Right cardiac atrium (tissue), 5 donors: ENCODE results near the gene BANP. TPM values are rescaled to one million over a fixed set of nuclear protein-coding genes. Genes with fewer than 3 reads are reported as not detected.
"Not testable (repeated sequence)": the region's sequence is repeated elsewhere in the genome, so short reads cannot be mapped to it uniquely, and the experiment has no call there.

Experiments used
- ATAC-seq, 2 donors: fragments of 200-7000 bp; cut with Tn5 transposase; one replicate each; pipeline versions ENCODE4 v1.8.0 to v1.9.1; 2020; ENCODE audit warnings: moderate library complexity in 2 of 2, mild to moderate bottlenecking in 1 of 2
- DNase-seq, 3 donors: peaks; one replicate each; pipeline ENCODE4 v3.0.0-alpha.2; 2020
- H3K27ac ChIP-seq: one replicate; pipeline ENCODE4 v1.5.1; 2013; ENCODE audit warnings: mild to moderate bottlenecking, low read length, control low read depth, moderate library complexity
- H3K27me3 ChIP-seq: one replicate; pipeline ENCODE4 v1.6.1; 2013; ENCODE audit not compliant: control insufficient read depth, insufficient read depth
- H3K4me1 ChIP-seq: one replicate; pipeline ENCODE4 v1.6.1; 2013; ENCODE audit warnings: low read length; ENCODE audit not compliant: control insufficient read depth, insufficient read depth
- H3K4me3 ChIP-seq: one replicate; pipeline ENCODE4 v1.5.1; 2013; ENCODE audit warnings: low read length, control low read depth
- H3K9me3 ChIP-seq: one replicate; pipeline ENCODE4 v1.6.1; 2013; ENCODE audit warnings: low read length; ENCODE audit not compliant: control insufficient read depth
- WGBS: extraction: QIAGEN DNeasy Blood & Tissue Kit; methylation state at CpG from one replicate; pipeline ENCODE4 v1.1.7; 2013; 5-methylcytosine and 5-hydroxymethylcytosine counted together
- intact Hi-C, 4 donors: fragments of 100-400 bp; cut with DNase I; formaldehyde crosslinking; loops; one replicate each; pipeline versions ENCODE4 v1.11.0 to v1.14.0; 2022 to 2023
- polyA plus RNA-seq: library from polyadenylated mRNA; stranded (reverse); fragments of 200-250 nt; gene quantifications from one replicate; pipeline ENCODE4 v1.2.3, GENCODE V29; 2013
- total RNA-seq, 4 donors: library from RNA; stranded (reverse); fragmentation: NEBNext Ultra II Directional; extraction: Animal tissue kit (Norgen Biotek cat#: 25700); gene quantifications; one replicate each; pipeline ENCODE4 v1.2.1, GENCODE V29; 2021
- donor health status: healthy with polysubstance abuse.
- donor health status: DM: no; HTN: yes; CAD: no.
- donor health status: DM: no; HTN: no; CAD: no.
- donor health status: DM: no; HTN: yes; CAD: no; lungs with severe emphysema.
- donor health status: DM: yes; HTN: yes; CAD: no.

Gene BANP
- total and polyA plus RNA-seq, 5 donors: 9.0 to 18.1 (median 17.2) TPM

- H3K4me1 ChIP-seq, H3K27me3 ChIP-seq, H3K9me3 ChIP-seq, intact Hi-C loops, ATAC-seq, H3K4me3 ChIP-seq, H3K27ac ChIP-seq, DNase-seq: not testable (repeated sequence)
- WGBS: 96% methylated on average over 3 of the region's 3 CpGs
Measured at GRCh38 chr16:88094900-88095299, 143.7 kb downstream of the BANP start.

DNA sequence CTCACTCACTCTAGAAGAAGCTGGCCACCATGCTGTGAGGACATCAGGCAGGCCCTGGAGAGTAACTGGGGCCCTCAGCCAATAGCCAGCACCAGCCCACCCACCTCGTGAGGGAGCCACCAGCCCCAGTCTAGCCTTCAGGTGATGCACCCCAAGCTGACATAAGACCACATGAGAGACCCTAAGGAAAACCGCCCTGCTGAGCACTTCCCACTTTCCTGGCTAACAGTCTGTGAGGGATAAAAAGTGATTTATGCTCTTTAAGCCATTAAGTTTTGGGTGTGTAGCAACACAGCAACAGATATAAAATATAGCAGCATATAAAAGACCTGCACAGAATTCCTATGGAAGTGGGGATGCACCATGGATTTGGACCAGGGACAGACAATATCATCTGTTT is 145.4 kb downstream of the BANP start:
- H3K9me3 ChIP-seq, H3K4me3 ChIP-seq, H3K4me1 ChIP-seq, ATAC-seq, H3K27ac ChIP-seq, intact Hi-C loops, H3K27me3 ChIP-seq: not testable (repeated sequence)
- DNase-seq: peak in 1 of 3 donors; percentile 10
- WGBS: 90% methylated on average over 2 of the region's 2 CpGs

GRCh38 chr16:88098731-88099562 is 147.7 kb downstream of the BANP start:
- H3K27ac ChIP-seq, H3K4me3 ChIP-seq, H3K27me3 ChIP-seq, ATAC-seq, DNase-seq, H3K4me1 ChIP-seq, H3K9me3 ChIP-seq, intact Hi-C loops: not testable (repeated sequence)
- 89% methylated on average over 25 of the region's 25 CpGs for WGBS

DNA sequence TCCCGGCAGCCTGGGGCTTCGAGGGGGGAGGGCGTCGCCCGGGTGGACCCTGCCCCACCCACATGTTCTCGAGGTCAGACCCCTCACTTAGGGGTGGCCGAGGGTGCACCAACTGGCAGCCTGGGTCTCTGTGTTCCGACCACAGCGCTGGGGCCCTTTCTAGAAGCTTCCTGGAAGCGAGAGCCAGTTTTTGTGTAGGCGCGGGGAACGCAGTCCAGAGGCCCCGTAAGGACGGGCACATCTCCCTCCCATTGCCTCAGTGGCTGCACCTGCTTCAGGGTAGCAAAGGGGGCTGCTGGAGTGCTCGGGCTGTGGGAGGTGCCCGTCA is 148.3 kb downstream of the BANP start:
- H3K4me3 ChIP-seq: no peak overlapping the region
- ATAC-seq (no peak), DNase-seq (peak in 1 of 3 donors; percentile 32)
- intact Hi-C loops: no loop called here
- no peaks in the 10 kb centered on the region for H3K27me3 ChIP-seq
- H3K9me3 ChIP-seq: peaks cover 1% of the 10 kb centered on the region
- H3K27ac ChIP-seq: no peak overlapping the region
- WGBS: 81% methylated on average over 17 of the region's 17 CpGs
- no peaks in the 10 kb centered on the region for H3K4me1 ChIP-seq

DNA sequence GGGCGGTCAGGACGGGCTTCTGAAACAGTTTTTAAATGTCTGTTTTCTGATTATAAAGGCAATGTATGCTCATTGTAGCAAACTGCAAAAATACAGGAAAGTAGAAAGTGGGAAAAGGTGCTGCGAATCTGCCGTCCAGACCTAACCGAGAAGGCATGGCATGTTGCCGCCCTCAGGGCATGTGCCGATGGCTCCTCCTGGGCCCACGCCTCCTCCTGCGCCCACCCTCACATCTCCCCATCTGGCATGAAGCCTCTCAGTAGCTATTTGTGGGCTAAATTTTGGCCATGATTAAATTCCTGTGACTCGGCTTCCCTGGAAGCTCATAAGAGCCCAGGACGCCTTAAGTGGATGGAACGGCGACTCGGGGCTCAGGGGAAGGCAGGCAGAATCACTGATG is 148.7 kb downstream of the BANP start:
- H3K27me3 ChIP-seq, H3K27ac ChIP-seq, H3K4me3 ChIP-seq, H3K4me1 ChIP-seq, DNase-seq, ATAC-seq, H3K9me3 ChIP-seq, intact Hi-C loops: not testable (repeated sequence)
- WGBS: 83% methylated on average over 14 of the region's 14 CpGs

DNA sequence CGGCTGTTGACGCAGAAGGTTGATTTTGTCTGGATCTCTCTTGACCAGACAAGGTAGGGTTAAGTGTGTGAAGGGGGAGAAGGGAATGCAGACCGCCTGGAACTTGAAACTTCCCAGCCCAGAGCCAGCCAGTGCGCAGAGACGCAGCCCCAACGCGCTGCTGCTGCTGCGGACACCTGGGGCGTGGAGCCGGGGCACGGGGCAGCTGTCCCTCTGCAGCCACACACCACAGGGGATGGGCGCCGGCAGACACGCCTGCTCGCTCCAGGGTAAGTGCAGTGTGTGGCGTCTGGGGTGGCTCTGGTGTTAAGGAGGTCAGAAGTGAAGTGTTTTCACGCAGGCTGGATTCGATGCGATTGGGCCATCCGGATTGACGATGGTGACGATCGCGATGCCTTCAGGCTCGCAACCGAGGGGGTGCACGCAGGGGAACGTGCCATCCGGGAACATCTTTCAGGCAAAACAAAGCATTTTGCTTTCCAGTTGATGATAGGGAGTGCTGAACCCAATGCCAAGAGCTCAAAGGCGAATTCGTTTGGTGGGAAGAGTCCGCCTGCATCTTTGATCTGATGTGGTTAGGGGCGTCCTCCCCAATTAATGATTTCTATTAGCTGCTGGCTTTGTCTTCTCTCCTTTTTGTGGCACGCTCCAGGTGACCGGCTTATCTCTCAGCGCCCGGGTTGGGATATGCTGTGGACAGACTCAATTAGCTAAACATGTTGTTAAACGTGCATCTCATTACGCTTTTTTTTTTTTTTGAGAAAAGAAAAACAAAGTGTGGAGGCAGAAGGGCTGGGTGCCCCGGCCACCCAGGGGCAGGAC is 149.8 kb downstream of the BANP start:
- H3K27ac ChIP-seq, H3K4me3 ChIP-seq, DNase-seq, H3K9me3 ChIP-seq, H3K27me3 ChIP-seq, intact Hi-C loops, H3K4me1 ChIP-seq: not testable (repeated sequence)
- peak in 1 of 2 donors; percentile 20 for ATAC-seq
- WGBS: 23% methylated on average over 40 of the region's 40 CpGs

DNA sequence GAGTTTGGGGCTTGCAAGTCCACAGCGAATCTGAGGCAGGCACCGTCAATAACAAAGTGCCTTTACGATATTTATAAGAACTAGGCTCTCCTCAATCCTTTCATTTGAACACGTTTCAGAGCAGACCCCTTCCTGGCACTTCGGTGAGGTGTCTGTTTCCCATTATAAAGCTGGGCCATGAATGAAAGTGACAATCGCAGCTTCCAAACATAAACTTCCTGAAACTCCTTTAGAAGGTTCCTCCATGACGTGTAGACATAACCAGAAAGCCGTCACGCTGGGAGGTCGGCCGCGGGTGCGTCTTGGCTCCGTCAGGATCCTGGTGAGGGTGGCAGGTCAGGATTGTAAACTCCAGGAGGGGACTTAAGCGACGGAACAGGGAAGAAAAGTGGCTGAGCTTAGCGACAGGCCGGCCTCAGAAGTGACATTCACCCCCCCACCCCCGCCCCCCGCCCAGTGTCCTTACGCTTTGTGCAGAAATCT is 150.4 kb downstream of the BANP start:
- DNase-seq: peak in 1 of 3 donors; percentile 33
- H3K27ac ChIP-seq, ATAC-seq, H3K4me3 ChIP-seq, H3K9me3 ChIP-seq, H3K4me1 ChIP-seq, intact Hi-C loops, H3K27me3 ChIP-seq: not testable (repeated sequence)
- WGBS: 48% methylated on average over 21 of the region's 21 CpGs

GRCh38 chr16:88102597-88102996 is 151.4 kb downstream of the BANP start:
- Histone ChIP-seq H3K9me3 (no peaks in the 10 kb centered on the region), H3K4me3 (no peak overlapping the region), H3K4me1 (no peaks in the 10 kb centered on the region), H3K27ac (no peak overlapping the region), H3K27me3 (no peaks in the 10 kb centered on the region)
- 91% methylated on average over 17 of the region's 17 CpGs for WGBS
- ATAC-seq (no peak), DNase-seq (peak in 1 of 3 donors; percentile 23)
- intact Hi-C loops: no loop called here

- H3K4me3 ChIP-seq: no peak overlapping the region
- no peaks in the 10 kb centered on the region for H3K27me3 ChIP-seq
- no peaks in the 10 kb centered on the region for H3K9me3 ChIP-seq
- H3K4me1 ChIP-seq: no peaks in the 10 kb centered on the region
- ATAC-seq: no peak
- DNase-seq: peak in 1 of 3 donors; percentile 36
- H3K27ac ChIP-seq: no peak overlapping the region
- WGBS: 86% methylated on average over 15 of the region's 15 CpGs
- intact Hi-C loops: no loop called here
Measured at GRCh38 chr16:88103011-88103410, 151.8 kb downstream of the BANP start.

- intact Hi-C loops: no loop called here
- H3K4me3 ChIP-seq: no peak overlapping the region
- H3K9me3 ChIP-seq: no peaks in the 10 kb centered on the region
- no peak for ATAC-seq
- no peaks in the 10 kb centered on the region for H3K4me1 ChIP-seq
- no peaks in the 10 kb centered on the region for H3K27me3 ChIP-seq
- 89% methylated on average over 28 of the region's 28 CpGs for WGBS
- peak in 1 of 3 donors; percentile 29 for DNase-seq
- no peak overlapping the region for H3K27ac ChIP-seq
Measured at GRCh38 chr16:88103581-88104188, 152.5 kb downstream of the BANP start.

DNA sequence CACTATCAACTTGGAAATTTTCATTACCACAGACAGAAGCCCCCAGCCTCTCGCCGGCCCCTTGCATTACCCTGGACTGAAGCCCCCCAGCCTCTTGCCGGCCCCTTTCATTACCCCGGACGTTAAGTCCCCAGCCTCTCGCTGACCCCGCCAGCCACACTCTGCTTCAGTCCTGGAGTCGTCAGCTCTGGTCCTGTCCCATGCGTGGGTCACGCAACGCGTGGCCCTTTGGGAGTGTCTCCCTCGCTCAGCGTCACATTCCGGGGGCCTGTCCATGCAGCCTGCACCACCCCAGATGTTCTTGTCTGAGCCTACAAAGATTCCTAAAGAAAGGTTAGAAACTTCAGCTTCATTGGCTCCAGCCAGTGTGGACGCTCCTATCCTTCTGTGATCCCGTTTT is 153.1 kb downstream of the BANP start:
- WGBS: 87% methylated on average over 17 of the region's 17 CpGs
- peak in 1 of 3 donors; percentile 30 for DNase-seq
- H3K27me3 ChIP-seq, H3K27ac ChIP-seq, H3K4me1 ChIP-seq, ATAC-seq, H3K9me3 ChIP-seq, H3K4me3 ChIP-seq, intact Hi-C loops: not testable (repeated sequence)
